ENCODE measurements around the gene METTL8. TPM values are rescaled to one million over a fixed set of nuclear protein-coding genes. Genes with fewer than 3 reads are reported as not detected.

METTL8 gene, protein sequence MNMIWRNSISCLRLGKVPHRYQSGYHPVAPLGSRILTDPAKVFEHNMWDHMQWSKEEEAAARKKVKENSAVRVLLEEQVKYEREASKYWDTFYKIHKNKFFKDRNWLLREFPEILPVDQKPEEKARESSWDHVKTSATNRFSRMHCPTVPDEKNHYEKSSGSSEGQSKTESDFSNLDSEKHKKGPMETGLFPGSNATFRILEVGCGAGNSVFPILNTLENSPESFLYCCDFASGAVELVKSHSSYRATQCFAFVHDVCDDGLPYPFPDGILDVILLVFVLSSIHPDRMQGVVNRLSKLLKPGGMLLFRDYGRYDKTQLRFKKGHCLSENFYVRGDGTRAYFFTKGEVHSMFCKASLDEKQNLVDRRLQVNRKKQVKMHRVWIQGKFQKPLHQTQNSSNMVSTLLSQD
- 6.9 and 10.7 TPM in 2 replicates for total RNA-seq (2014; rRNA removed; shearing (Covaris generic))

DNA sequence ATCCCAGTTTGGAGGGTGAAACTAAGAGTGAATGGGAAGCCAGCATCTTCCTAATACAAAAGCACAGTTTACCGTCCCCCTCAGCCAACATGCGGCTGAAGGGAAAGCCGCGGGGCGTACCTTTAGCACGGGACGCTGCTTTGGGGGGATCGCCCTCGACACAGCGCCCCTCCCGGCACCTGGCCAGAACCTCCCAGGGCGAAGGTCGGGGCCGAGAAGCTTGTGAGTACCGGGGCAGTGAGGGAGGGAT lies at the start of gene METTL8:
Gene METTL8 (minus strand): TSS at position 228 of the 250 bp plus-strand sequence. CDS start 41,805 bp downstream, outside the sequence.
- no peak for DNase-seq (ENCODE audit: low spot score)

DNA sequence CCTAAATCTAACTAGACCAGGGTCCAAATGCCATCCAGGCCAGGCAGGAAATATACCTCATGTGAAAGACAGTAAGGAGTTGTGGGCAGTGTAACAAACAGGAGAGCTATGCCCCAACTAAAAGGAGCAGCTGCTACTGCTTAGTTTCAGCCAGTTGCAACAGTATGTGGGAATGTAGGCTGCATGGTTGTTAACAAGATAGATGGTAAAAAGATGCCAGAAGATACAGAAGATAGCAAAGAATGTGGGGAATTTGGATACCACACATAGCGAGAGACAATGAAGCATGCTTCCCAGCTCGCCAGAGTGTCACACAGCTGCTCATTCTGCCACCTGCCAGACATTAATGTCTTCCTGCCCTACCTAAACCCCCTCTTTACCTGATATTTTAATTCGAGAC lies 49.1 kb upstream of the METTL8 start:
- DNase-seq (ENCODE audit: low spot score), result no peak

DNA sequence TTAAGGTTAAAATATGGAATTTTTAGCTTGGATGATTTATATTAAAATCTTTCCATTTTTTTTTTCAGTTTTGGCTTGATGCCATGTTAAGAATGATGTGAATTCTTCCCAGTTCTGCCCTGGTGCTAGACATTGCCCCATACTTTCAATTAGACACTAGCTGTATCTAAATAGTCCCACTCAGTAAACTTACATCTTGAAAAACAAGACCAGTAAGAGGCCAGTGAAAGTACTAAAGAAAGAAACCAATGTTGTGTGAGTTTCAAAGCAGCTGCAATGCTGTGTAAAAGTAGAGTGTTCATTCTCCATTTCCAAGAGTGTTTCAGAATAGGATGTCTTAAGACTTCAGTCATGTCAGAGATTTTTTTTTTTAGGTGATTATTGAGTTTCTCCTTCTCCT lies 48.5 kb upstream of the METTL8 start:
- no peak for DNase-seq (ENCODE audit: low spot score)

DNA sequence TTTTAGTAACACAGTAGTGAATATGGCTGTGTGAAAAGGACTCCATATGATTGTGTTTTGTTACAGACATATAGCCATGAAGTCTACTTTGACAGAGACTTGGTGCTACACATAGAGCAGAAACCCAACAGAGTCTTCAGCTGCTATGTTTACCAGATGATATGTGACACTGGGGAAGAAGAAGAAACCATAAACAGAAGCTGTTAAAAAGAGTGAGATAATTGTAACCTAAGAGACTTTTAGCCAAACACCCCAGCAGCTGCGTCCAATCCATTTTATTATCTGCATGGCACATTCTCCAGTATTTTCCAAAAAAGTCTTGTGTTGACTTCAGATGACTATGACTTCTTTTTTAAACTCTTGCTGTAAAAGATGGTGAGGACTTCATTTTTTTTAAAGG lies 47.1 kb upstream of the METTL8 start:
- DNase-seq (ENCODE audit: low spot score), result no peak

DNA sequence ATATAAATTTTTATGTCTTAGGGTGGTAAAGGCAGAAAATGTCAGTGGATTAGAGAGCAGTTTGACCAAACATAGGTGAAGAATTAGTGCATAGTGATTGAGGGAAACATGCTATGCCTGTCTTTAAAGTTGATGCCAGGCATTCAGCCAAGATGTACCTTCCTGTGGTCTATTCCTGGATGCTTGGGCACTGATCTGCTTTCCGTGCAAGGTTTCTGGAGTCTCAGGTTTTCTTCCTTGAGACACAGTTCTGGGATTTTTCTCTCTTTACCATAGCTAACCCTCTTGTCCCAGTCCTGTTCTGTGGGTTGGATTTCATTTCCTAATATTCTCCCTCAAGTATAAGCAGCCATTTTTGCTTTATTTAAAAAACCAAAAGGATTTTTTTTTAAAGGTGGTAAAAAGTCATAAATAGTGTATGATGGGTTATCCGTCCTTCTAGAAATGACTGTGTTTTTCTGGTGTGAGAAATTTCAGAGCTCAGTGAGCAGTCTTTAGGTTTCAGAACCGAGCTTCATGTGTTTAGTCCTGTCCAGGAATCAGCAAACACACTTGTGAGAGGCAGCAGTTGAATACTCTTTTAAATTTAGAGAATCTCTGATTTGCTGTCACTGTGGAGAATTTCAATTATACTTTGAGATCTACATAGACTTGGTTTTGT lies 45.5 kb upstream of the METTL8 start:
- peak; percentile 18 for DNase-seq (ENCODE audit: low spot score)

DNA sequence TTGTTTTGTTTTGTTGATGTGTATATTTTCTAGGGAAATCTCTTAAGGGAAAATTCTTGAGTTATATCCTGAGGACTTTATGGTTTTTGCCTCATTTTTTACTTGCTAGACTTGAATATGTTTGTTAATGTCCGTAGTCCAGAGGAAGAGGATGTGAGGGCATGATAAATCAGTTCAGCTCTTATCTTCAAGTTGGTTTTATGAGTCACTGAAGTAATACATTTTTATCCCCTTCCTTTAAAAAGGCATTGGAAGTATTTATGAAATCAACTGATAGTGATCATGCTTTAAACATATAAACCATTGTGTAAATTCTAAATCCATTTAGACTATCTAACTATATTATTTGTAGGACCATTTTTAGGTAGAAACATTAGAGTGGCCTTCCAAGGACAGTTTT lies 44.6 kb upstream of the METTL8 start:
- DNase-seq (ENCODE audit: low spot score), result peak; percentile 15

DNA sequence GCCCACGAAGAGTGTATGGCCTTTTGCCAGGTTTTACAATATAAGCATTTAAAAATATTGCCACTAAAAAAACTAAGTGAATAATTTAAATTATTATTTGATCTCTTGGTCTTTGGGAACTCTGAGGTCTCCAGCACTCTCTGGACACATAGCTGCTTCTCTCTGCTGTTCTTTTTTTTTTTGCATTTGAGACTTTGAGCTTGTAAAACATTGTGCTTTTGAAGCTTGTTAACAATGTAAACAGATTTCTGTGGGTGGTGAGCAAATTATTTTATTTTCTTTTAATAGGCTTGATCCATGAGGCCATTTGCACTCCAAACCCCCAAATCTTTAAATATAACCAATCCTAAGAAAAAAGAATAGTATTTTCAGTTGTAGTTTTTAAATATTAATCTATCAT lies 42.2 kb upstream of the METTL8 start:
- DNase-seq (ENCODE audit: low spot score), result no peak

DNA sequence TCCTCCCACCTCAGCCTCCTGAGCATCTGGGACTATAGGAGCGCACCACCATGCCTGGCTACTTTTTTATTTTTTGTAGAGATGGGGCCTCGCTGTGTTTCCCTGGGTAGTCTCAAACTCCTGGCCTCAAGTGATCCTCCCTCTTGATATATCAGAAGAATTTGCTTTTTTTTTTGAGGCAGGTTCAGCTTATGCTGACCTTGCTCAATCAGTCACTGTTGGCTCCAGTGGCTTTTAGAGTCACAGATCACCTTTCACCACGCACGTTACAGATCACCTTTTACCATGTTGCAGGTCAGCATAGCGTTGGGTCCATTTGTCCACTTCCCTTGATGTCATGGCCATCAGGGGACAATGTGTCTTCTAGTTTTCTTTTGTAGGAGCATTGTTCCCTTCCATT lies 36.3 kb upstream of the METTL8 start:
- no peak for DNase-seq (ENCODE audit: low spot score)

DNA sequence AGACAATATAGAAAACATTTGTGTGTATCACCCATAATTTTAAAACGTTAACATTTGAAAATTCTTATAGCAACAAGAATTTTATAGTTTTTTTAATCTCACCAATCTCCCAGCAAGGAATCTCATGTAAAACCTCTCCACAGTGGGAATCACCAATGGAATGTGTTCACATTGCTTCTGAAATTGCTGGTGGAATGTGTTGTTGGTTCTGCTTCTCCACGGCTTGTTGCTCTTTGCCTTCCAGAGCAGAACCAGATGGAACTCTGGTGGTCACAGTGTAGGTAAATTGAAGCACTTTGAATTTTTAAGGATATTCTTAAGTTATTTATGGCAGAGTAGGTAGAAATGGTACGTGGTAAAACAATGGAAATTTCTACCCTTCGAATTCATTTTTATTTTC lies 35.4 kb upstream of the METTL8 start:
- DNase-seq (ENCODE audit: low spot score), result no peak

DNA sequence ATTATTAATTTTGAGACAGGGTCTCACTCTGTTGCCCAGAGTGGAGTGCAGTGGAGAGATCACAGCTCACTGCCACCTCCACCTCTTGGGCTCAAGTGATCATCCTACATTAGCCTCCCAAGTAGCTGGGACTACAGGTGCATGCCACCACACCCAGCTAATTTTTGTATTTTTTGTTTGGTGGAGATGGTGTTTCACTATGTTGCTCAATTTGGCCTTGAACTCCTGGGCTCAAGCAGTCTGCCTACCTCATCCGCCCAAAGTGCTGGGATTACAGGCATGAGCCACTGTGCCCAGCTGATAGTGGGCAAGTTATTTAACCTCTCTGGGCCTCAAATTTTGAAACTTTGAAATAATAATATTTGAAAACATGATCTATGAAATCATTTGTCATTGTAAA lies 26.7 kb upstream of the METTL8 start:
- no peak for DNase-seq (ENCODE audit: low spot score)

DNA sequence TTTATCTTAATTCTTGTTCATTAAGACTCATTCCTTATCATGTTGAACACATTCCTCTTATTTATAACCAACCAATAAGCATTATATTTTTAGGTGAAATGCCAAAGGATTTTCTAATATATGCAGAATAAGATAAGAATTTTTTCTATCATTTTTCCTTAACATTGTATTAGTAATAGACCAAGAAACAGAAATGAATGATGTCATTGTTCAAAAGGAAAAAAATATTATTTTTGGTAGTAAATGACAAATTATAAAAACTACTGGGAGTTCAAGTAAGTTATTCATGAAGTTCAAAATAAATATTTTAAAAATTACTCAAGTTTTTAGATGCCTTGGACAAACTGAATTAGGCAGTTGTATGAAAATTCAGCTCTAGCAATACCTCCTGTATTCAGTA lies 25.7 kb upstream of the METTL8 start:
- DNase-seq (ENCODE audit: low spot score), result no peak

DNA sequence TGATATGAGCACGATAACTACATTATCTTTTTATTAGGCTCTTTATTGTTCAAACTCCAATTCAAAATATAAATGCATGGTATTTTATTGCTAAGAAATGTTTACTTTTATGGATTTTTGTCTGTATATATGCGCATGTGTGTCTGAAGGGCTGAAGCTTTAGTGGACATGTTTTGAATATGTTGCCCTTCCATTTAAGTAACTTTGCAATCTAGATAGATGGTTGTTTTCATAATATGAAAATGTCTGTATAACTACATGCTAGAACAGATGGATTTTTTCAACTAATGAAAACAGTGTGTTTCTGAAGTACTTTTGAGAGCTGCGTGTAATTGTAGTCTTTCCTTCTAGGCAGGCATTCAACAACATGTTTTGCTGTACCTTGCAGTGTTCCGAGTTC lies 19.0 kb upstream of the METTL8 start:
- no peak for DNase-seq (ENCODE audit: low spot score)

DNA sequence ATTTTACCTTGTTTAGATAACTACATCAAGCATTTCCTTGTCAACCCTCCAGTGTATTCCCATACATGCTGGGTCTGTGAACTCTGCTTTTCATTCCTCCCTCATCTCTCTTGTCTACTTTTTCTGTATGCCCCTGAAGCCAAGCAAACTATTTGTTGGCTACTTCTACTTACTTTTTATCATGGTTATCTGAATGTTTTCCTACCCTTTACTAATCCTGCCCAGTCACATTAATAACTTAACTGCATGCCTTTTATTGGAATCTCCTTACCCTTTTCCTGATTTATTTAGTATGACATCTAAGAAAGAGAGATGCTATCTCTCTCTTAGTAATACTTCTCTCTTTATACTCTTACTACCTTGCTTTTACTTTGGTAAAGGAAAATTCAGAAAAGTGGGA lies 17.3 kb upstream of the METTL8 start:
- DNase-seq (ENCODE audit: low spot score), result no peak

DNA sequence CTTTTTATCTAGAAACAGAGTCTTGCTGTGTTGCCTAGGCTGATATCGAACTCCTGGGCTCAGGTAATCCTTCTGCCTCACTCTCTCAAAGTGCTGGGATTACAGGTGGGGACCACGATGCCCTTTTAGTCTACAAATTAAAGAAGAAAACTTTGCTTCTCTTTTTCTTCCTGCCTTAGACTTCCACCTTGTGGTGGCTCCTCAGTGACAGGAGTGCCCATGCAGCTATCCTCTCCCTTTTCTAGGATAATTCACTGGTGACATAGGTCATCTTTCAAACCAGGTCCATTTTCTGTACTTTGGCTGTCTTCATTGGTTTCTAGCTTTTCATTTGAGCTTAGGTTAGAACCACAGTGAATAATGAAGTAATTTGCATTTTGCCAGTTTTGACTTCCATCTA lies 13.9 kb upstream of the METTL8 start:
- DNase-seq (ENCODE audit: low spot score), result no peak

DNA sequence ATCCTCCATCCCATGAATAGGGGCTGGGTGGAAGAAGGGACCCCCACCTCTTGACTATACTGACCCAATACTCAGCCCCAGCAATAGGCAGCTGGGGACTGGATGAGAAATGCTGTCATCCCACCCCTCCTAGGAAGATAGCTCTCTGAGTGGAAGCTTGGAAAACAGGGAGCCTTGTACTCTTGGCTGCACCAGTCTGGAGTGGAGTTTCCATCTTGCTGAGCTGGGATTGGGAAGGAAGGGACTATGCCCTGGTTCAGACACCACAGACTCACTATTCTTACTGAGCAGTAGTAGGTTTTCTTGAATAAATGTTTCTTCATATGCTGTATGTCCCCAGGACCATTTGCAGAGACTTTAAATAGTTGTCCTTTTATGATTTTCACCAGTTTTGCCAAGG lies 7.7 kb upstream of the METTL8 start:
- DNase-seq (ENCODE audit: low spot score), result no peak

DNA sequence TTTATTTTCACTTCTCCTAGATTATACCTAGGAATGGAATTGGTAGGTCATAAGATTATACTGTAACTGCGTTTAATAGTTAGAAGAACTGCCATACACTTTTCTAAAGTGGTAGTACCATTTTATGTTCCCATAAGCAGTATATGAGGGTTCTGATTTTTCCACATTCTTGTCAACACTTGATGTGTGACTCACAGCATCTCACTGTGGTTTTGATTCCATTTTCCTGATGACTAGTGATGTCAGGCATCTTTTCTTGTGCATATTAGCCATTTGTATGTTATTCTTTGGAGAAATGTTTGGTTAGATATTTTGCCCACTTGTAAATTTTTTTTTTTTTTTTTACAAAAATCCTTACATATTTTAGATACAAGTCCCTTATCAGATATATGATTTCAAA lies 2.5 kb upstream of the METTL8 start:
- DNase-seq (ENCODE audit: low spot score), result no peak

DNA sequence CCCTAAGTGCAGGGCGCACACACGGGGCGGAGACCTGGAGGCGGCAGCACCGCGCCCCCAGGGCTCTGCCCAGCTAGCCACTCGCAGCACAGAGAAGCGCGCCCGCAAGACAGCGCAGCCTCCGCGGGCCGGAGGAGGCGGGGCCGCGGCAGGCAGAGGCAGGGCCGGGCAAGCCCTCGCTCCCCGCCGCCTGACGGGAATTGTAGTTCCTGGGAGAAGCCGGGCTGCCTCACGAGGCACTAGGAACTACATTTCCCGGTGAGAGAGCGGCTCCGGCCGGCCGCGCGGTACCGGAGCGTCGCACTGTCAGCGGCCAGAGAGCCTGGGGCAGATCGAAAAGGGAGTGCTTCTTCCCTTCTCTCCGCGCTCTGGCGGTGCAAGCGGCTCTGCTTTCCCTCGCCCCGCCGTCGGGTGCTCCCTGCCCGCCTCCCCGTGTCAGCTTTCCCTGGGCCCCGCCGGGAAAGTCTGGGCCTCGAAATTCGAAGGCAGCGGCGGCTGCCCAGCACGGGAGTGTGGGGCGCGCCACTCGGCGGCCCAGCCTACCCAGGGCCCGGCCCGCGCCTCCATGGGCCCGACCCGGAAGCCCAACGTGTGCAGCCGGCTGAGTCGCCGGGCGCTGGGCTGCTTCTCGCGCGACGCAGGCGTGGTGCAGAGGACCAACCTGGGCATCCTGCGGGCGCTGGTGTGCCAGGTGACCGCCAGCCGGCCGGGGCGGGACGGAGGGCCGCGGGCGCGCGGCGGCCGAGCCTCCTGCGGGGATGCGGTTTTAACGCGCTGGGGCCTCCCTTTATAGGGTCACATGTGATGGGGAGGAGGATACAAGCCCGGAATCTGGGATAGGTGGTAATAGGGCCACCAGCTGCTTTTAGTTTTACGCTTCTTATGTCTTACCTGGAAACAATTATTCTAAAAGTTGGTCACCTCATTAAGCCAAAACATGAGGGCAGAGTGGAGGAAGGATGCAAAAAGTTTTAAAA lies 511 bp upstream of the METTL8 start, which contains the start of gene DCAF17:
Gene DCAF17 (plus strand): TSS at position 214 of the 977 bp plus-strand sequence. CDS start 352 bp downstream, at position 566.
- DNase-seq (ENCODE audit: low spot score), result peak; percentile 97

DNA sequence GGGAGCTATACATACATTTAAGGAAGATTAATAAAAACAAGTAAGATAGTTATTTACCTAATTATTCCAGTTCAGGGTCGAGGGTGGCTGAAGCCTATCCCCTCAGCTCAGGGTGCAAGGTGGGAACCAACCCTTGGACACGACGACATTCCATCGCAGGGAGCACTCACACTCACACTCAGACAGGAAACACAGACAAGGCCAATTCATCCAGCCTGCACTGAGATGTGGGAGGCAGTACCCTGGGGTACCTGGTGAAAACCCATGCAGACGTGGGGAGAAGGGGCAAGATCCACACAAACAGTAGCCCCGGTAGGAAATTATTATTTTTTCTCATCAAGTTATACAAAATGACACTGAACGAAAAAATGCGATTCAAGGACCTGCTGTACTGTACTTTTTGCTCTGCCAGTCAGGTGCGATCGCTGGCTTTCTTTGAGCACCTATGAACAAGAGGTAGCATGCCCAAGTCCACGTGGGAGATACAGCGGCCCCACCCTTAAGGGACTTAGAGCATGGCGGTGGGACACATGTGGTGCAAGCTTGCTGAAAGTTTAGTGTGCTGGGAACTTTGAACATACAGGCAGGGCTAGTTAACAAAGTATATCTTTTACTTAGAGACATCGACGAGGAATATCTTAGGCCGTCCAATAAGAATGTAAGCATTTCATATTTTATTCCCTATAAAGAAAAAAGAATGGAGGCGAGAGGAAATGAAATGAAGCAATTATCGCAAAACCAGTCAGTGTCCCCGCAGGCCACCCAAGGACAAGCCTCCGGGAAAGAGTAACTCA lies 624 bp downstream of the METTL8 start:
- peak; percentile 84 for DNase-seq (ENCODE audit: low spot score)

DNA sequence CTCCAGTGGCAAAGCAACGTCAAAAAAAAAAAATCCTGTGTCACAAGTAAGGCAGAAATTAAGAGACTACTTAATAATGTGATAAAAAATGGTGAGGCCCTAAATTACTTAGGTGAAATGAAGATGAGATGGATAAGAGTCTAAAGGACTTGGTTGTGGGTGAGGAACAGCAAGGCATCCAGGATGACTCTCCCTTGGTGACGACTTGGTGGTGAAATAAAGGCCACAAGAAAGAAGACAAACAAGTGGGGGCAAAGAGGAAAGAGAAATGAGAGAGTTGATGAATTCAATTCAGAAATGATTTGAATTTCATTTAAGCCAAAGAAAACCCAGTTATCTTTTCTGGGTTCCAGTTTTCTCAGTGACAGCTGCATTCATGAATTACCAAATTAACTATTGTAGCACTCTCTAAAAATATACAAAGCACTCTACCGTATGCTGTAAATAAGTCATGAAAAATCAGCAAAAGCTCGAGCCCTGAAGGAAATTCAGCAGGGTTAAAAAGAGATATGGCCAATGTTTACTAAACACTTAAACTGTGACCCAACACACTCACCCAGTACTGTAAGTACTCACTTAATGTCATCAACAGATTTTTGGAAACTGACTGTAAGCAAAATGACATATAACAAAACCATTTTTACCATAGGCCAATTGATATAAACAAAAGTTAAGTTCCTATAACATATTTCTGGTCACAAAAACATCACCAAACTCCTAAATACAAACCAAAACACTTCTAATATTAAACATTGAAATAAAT lies 1.4 kb downstream of the METTL8 start:
- no peak for DNase-seq (ENCODE audit: low spot score)

DNA sequence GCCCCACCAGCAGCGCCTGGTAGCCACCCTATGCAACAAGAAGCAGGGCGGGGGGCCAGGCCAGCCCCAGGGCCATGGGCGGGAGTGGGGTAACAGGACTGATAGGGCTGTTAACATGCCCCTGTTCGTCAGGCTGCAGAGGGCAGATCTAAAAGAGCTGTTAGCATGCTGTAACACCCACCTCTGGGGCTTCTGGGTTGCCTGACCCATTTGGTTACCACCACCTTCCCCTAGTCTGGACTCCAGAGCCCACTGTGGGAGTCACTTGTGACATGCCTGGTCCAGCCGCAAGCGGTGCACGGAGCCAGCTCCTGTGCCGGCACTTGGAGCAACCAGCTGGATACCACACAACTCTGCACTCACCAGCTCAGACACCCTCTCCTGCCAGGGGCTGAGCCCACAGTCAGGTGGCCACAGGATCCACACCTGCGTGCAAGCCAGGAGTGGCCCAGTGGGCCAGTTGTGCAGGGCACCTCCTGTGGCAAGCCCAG lies 2.1 kb downstream of the METTL8 start:
- no peak for DNase-seq (ENCODE audit: low spot score)

Data from HT-29 (cell line).